Measurements from ENCODE around the gene BET1.

BET1 gene

DNA sequence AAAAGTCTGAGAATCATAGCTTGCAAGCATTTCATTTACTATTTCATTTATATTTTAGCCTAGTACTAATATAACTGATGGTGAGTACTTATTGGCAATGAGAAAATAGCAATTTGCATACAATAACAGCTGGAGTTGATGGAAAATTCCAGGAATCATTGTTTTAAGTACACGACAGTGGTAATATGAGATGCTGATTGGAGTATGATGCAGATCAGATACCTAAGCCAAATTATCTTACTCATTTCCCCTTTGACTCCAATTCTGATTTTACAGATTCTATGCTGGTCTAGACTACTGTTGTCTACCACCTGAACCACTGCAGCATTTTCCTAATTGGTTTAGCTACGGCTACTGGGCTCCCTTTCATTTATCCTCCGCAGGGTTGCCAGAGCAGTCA lies 45.9 kb downstream of the BET1 start:
- no peak for DNase-seq (ENCODE audit: low read depth in 2 of 2)

- DNase-seq (ENCODE audit: low read depth in 2 of 2) = no peak
These were observed 46.4 kb downstream of the BET1 start for GRCh38 chr7:93957767-93958166.

DNA sequence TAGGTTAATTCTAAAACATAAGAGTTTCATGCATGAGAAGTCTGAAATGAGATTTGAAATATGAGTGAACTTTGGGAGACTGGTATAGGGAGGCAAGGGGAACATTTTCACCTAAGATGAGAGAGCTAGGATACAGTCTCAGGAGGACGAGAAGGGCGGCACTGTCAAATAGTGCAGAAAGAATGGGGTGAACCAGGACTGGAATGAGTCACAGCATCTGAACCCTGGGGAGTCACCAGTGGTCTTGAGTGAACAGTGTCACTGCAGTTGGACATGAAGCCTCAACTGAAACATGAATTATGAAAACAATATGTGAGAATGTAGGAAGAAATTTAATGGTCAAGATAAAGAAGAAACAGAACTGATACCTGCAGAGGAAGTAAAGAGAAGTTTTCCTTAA lies 48.9 kb downstream of the BET1 start:
- no peak for DNase-seq (ENCODE audit: low read depth in 2 of 2)

DNA sequence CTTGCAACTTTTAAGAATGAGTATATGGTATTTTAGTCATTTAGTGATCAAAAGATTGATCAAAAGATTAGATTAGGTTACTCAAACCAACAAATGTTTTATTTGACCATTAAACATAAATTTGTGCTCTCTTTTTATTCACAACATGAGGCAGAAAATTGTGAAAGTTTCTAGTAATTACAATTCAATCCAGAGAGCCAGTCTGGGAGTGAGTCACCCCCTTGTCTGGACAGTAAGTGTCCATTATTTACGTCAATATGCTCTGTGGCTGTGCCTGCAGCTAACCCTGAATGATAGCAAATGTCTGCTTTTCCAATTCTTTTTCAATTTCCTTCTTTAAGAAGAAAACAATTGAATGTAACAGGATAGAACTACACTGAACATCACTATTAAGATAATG lies 54.7 kb downstream of the BET1 start:
- DNase-seq (ENCODE audit: low read depth in 2 of 2) = no peak

GRCh38 chr7:93948873-93949272 lies 55.3 kb downstream of the BET1 start:
- DNase-seq (ENCODE audit: low read depth in 2 of 2) = no peak

GRCh38 chr7:93948106-93948505 lies 56.0 kb downstream of the BET1 start:
- DNase-seq (ENCODE audit: low read depth in 2 of 2) = no peak

DNA sequence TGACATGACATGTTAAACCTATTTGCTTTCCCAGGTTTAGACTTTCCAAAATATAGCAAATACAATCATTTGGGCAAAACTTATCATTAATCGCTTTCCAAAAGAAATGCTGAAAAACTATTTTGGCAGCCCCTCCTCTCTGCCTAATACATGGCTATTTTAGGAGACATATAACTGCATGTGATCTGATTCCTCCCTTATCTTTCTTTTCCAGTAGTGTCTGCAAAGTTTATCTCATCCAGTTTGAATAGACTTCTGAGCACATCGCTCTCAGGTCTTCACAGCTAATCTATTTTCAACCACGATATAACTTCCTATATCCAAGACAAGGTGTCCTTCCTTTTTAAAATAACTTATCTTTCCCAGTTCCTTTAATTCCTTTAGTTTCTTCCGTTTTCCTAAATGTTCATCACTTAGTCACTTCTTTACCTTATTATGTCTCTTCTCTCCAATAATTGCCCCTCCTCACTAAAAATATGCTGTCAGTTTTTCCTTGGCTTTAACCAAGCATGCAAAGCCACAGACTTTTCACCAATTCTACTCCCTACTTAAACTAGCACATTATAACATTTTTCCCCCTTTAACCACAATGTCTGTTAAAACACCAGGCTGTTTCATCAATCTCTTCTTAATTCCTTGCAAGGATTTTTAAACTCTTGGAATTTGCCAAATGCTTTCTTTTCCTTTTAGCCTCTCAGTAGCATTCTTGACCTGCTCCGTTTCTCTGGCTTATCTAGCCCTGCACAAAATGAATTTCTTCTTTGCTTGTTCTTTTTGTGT lies 58.2 kb downstream of the BET1 start:
- DNase-seq (ENCODE audit: low read depth in 2 of 2) = no peak

- DNase-seq (ENCODE audit: low read depth in 2 of 2) = no peak
These were observed 59.1 kb downstream of the BET1 start for GRCh38 chr7:93945083-93945482.

GRCh38 chr7:93944673-93945072 lies 59.5 kb downstream of the BET1 start:
- no peak for DNase-seq (ENCODE audit: low read depth in 2 of 2)

DNA sequence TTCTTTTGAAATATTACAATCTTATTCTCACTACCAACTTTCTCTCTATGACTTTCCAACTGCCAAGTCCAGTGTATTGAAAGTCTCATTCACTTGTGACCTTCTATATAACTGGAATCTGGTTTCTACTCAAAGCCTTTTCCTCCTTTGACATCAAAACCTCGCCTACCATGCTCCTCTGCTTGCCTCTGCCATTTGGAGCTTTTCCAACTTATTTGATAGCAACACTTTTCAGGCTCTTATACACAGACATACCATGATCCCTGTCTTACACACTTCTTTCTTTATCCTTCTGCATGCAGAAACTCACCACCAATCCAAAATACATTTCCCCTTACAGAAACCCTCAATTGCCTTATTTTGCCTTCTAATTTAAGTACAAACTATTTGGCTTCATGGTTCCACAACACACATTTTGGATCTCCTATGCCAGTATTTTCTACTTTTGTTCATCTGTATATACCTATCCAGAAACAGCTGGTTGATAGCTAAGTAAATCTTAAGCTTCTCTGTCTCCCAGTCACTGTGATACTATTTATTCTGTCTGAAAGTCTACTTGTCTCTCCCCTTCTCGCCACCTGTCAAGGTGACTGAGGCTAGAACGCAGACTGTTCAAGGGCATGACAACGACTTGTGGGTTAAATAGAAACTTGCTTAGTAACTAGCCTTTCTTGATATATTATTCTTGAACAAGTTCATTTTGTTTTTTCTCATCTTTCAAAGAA lies 60.2 kb downstream of the BET1 start:
- no peak for DNase-seq (ENCODE audit: low read depth in 2 of 2)

Measured in activated CD8-positive, alpha-beta memory T cell treated with anti-CD3 and anti-CD28 coated beads for 4 hours (primary cell).